ENCODE measurements around the gene TADA2B. TPM values are rescaled to one million over a fixed set of nuclear protein-coding genes. Genes with fewer than 3 reads are reported as not detected.

TADA2B gene
- total and polyA plus RNA-seq, 9 of the 15 experiments (the other 6 are each of a cell fraction or from before 2014, with no cell fraction given): 0.55 to 12.2 (median 7.5) TPM

DNA sequence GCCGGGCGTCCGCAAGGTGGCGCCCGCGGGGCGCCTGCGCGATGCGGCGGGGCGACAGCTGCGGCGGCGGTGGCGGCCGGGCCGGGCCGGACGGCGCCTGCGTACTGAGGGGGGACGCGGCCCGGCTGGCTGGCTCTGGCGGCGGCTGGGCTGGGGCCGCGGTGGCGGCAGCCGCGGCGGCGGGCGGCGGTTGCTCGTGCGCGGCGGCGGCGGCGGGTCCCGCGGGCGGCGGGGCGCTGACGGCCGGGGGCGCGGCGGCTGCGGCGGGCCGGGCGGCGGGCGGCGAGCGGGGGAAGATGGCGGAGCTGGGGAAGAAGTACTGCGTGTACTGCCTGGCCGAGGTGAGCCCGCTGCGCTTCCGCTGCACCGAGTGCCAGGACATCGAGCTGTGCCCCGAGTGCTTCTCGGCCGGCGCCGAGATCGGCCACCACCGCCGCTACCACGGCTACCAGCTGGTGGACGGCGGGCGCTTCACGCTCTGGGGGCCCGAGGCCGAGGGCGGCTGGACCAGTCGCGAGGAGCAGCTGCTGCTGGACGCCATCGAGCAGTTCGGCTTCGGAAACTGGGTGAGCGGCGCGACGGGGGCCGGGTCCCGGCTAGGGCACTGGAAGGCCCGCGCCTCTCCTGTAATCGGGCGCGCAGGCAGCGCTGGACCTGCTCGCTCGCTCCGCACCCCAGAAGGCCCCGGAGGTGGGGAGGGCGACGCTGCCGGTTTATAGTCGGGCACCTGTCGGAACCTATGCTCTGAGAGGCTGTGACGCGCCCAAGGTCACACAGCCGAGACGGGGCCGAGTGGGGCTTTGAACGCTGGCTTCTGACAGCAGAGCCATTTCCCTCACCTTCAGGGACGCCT lies at the start of gene TADA2B (continued):
- TF ChIP-seq, protein P1, sequence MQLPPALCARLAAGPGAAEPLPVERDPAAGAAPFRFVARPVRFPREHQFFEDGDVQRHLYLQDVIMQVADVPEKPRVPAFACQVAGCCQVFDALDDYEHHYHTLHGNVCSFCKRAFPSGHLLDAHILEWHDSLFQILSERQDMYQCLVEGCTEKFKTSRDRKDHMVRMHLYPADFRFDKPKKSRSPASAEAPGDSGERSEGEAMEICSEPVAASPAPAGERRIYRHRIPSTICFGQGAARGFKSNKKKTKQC (CRISPR knock-in tag; IDR thresholded peaks at IDR 0.05): peak; percentile 81
- TF ChIP-seq PML (IDR thresholded peaks at IDR 0.05; ENCODE audit: low read length) (no peak), NEUROD1 (IDR thresholded peaks at IDR 0.05; ENCODE audit: borderline replicate concordance, low read depth, low read length, partially characterized antibody) (peak; percentile 3), HDAC1 (IDR thresholded peaks at IDR 0.05) (peak in 1 of 2 experiments; percentile 50; a peak in 2 of 4 replicates), SLC30A9 (CRISPR knock-in tag; IDR thresholded peaks at IDR 0.05) (no peak), ZNF41 (CRISPR knock-in tag; conservative IDR thresholded peaks at IDR 0.05) (no peak), JUND (IDR thresholded peaks at IDR 0.05; ENCODE audit: borderline replicate concordance, low read depth, low read length) (no peak), JUND (tag; IDR thresholded peaks at IDR 0.05; ENCODE audit: borderline replicate concordance, low read depth, low read length) (no peak), CBX2 (IDR thresholded peaks at IDR 0.05; ENCODE audit: insufficient read depth, low read length, poor library complexity, severe bottlenecking) (no peak), ZFX (CRISPR knock-in tag; IDR thresholded peaks at IDR 0.05) (peak; percentile 83), NR3C1 (CRISPR knock-in tag; IDR thresholded peaks at IDR 0.05) (peak; percentile 66; the same call in 1 of the 2 replicates)
- TF ChIP-seq, protein P2, sequence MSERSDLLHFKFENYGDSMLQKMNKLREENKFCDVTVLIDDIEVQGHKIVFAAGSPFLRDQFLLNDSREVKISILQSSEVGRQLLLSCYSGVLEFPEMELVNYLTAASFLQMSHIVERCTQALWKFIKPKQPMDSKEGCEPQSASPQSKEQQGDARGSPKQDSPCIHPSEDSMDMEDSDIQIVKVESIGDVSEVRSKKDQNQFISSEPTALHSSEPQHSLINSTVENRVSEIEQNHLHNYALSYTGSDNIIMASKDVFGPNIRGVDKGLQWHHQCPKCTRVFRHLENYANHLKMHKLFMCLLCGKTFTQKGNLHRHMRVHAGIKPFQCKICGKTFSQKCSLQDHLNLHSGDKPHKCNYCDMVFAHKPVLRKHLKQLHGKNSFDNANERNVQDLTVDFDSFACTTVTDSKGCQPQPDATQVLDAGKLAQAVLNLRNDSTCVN (CRISPR knock-in tag; IDR thresholded peaks at IDR 0.05): no peak
- TF ChIP-seq, protein P3, sequence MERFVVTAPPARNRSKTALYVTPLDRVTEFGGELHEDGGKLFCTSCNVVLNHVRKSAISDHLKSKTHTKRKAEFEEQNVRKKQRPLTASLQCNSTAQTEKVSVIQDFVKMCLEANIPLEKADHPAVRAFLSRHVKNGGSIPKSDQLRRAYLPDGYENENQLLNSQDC (CRISPR knock-in tag; IDR thresholded peaks at IDR 0.05): no peak
- TF ChIP-seq, protein P4, sequence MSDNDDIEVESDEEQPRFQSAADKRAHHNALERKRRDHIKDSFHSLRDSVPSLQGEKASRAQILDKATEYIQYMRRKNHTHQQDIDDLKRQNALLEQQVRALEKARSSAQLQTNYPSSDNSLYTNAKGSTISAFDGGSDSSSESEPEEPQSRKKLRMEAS (CRISPR knock-in tag; IDR thresholded peaks at IDR 0.05): no peak
- TF ChIP-seq, protein P5, sequence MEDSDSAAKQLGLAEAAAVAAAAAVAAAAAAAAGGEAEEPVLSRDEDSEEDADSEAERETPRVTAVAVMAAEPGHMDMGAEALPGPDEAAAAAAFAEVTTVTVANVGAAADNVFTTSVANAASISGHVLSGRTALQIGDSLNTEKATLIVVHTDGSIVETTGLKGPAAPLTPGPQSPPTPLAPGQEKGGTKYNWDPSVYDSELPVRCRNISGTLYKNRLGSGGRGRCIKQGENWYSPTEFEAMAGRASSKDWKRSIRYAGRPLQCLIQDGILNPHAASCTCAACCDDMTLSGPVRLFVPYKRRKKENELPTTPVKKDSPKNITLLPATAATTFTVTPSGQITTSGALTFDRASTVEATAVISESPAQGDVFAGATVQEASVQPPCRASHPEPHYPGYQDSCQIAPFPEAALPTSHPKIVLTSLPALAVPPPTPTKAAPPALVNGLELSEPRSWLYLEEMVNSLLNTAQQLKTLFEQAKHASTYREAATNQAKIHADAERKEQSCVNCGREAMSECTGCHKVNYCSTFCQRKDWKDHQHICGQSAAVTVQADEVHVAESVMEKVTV (CRISPR knock-in tag; IDR thresholded peaks at IDR 0.05): no peak
- TF ChIP-seq, protein P6, sequence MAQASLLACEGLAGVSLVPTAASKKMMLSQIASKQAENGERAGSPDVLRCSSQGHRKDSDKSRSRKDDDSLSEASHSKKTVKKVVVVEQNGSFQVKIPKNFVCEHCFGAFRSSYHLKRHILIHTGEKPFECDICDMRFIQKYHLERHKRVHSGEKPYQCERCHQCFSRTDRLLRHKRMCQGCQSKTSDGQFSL (CRISPR knock-in tag; IDR thresholded peaks at IDR 0.05): 0 out of 2 replicates have a peak, but pooled peaks have one; percentile 39
- TF ChIP-seq, protein P6 (tag; IDR thresholded peaks at IDR 0.05): no peak
- TF ChIP-seq, protein P7, sequence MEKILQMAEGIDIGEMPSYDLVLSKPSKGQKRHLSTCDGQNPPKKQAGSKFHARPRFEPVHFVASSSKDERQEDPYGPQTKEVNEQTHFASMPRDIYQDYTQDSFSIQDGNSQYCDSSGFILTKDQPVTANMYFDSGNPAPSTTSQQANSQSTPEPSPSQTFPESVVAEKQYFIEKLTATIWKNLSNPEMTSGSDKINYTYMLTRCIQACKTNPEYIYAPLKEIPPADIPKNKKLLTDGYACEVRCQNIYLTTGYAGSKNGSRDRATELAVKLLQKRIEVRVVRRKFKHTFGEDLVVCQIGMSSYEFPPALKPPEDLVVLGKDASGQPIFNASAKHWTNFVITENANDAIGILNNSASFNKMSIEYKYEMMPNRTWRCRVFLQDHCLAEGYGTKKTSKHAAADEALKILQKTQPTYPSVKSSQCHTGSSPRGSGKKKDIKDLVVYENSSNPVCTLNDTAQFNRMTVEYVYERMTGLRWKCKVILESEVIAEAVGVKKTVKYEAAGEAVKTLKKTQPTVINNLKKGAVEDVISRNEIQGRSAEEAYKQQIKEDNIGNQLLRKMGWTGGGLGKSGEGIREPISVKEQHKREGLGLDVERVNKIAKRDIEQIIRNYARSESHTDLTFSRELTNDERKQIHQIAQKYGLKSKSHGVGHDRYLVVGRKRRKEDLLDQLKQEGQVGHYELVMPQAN (IDR thresholded peaks at IDR 0.05; ENCODE audit: borderline replicate concordance): 0 out of 2 replicates have a peak, but pooled peaks have one; percentile 26

All from K562 (cell line).